H9 (cell line): ENCODE measurements around the gene BSPRY. TPM values are rescaled to one million over a fixed set of nuclear protein-coding genes. Genes with fewer than 3 reads are reported as not detected.

Source experiments
- DNase-seq: peaks from one replicate; pipeline ENCODE4 v3.0.0-alpha.2; 2017
- H2AFZ ChIP-seq: one replicate; pipeline ENCODE4 v1.6.1; 2013; ENCODE audit warnings: mild to moderate bottlenecking, low read length, control low read depth, moderate library complexity
- H2AK5ac ChIP-seq: 2 replicates; pipeline ENCODE4 v1.6.1; 2013; ENCODE audit warnings: low read length, control low read depth, mixed read lengths; ENCODE audit not compliant: insufficient read length
- H2BK120ac ChIP-seq: one replicate; pipeline ENCODE4 v1.6.1; 2013; ENCODE audit warnings: low read depth, mild to moderate bottlenecking, low read length, control low read depth, inconsistent platforms; ENCODE audit not compliant: poor library complexity, severe bottlenecking
- H2BK12ac ChIP-seq: 2 replicates; pipeline ENCODE4 v1.6.1; 2013; ENCODE audit warnings: low read length, control low read depth, mixed read lengths, low read depth; ENCODE audit not compliant: insufficient read length
- H2BK15ac ChIP-seq: 2 replicates; pipeline ENCODE4 v1.6.1; 2013; ENCODE audit warnings: low read depth, low read length, control low read depth
- H2BK20ac ChIP-seq: one replicate; pipeline ENCODE4 v1.6.1; 2013; ENCODE audit warnings: low read depth, mild to moderate bottlenecking, low read length, control low read depth, inconsistent platforms; ENCODE audit not compliant: poor library complexity, severe bottlenecking
- H2BK5ac ChIP-seq: 2 replicates; pipeline ENCODE4 v1.6.1; 2013; ENCODE audit warnings: low read length, control low read depth, mixed read lengths; ENCODE audit not compliant: insufficient read length
- H3K14ac ChIP-seq: 2 replicates; pipeline ENCODE4 v1.6.1; 2013; ENCODE audit warnings: low read length, control low read depth; ENCODE audit not compliant: insufficient read depth
- H3K18ac ChIP-seq: 2 replicates; pipeline ENCODE4 v1.6.1; 2013; ENCODE audit warnings: low read depth, mild to moderate bottlenecking, mixed read lengths, low read length, control low read depth; ENCODE audit not compliant: insufficient read length
- H3K23ac ChIP-seq: 2 replicates; pipeline ENCODE4 v1.6.1; 2013; ENCODE audit warnings: low read length, control low read depth, mixed read lengths, low read depth; ENCODE audit not compliant: insufficient read length
- H3K23me2 ChIP-seq: 2 replicates; pipeline ENCODE4 v1.6.1; 2013; ENCODE audit warnings: low read depth, mild to moderate bottlenecking, mixed read lengths, low read length, control low read depth; ENCODE audit not compliant: insufficient read length, poor library complexity, severe bottlenecking
- H3K27ac ChIP-seq: 2 replicates; pipeline ENCODE4 v1.5.1; 2013; ENCODE audit warnings: low read length, control low read depth, mixed read lengths, low read depth; ENCODE audit not compliant: insufficient read length
- H3K27me3 ChIP-seq: 2 replicates; pipeline ENCODE4 v1.6.1; 2013; ENCODE audit warnings: low read length, control low read depth, inconsistent platforms; ENCODE audit not compliant: insufficient read depth
- H3K4ac ChIP-seq: 2 replicates; pipeline ENCODE4 v1.6.1; 2013; ENCODE audit warnings: low read depth, mild to moderate bottlenecking, control low read depth, inconsistent platforms, low read length, moderate library complexity
- H3K4me1 ChIP-seq: 2 replicates; pipeline ENCODE4 v1.6.1; 2013; ENCODE audit warnings: low read length, control low read depth, inconsistent platforms; ENCODE audit not compliant: insufficient read depth
- H3K4me2 ChIP-seq: 2 replicates; pipeline ENCODE4 v1.6.1; 2013; ENCODE audit warnings: low read length, control low read depth, mixed read lengths; ENCODE audit not compliant: insufficient read length, insufficient read depth
- H3K56ac ChIP-seq: 2 replicates; pipeline ENCODE4 v1.6.1; 2013; ENCODE audit warnings: low read depth, mild to moderate bottlenecking, mixed read lengths, low read length, control low read depth; ENCODE audit not compliant: insufficient read length
- H3K79me1 ChIP-seq: 2 replicates; pipeline ENCODE4 v1.6.1; 2013; ENCODE audit warnings: low read depth, mild to moderate bottlenecking, moderate library complexity, low read length, control low read depth, inconsistent platforms; ENCODE audit not compliant: insufficient read depth, poor library complexity, severe bottlenecking
- H3K79me2 ChIP-seq: 2 replicates; pipeline ENCODE4 v1.6.1; 2013; ENCODE audit warnings: low read length, control low read depth, inconsistent platforms; ENCODE audit not compliant: insufficient read depth
- H3K9ac ChIP-seq: 2 replicates; pipeline ENCODE4 v1.6.1; 2013; ENCODE audit warnings: low read length, control low read depth, mixed read lengths; ENCODE audit not compliant: insufficient read length; ENCODE audit errors: extremely low read depth
- H3K9me3 ChIP-seq: one replicate; pipeline ENCODE4 v1.6.1; 2013; ENCODE audit warnings: low read depth, low read length, inconsistent platforms; ENCODE audit not compliant: control insufficient read depth
- H3T11ph ChIP-seq: one replicate; pipeline ENCODE4 v1.6.1; 2013; ENCODE audit warnings: mild to moderate bottlenecking, low read length, control low read depth, inconsistent platforms
- H4K20me1 ChIP-seq: one replicate; pipeline ENCODE4 v1.6.1; 2013; ENCODE audit not compliant: control insufficient read depth, insufficient read length, insufficient read depth
- H4K5ac ChIP-seq: 2 replicates; pipeline ENCODE4 v1.6.1; 2013; ENCODE audit warnings: low read depth, mild to moderate bottlenecking, mixed read lengths, low read length, control low read depth; ENCODE audit not compliant: insufficient read length
- H4K8ac ChIP-seq: replicated peaks from 2 replicates; pipeline ENCODE4 v1.6.1; 2013; ENCODE audit warnings: low read length, control low read depth, mixed read lengths, low read depth; ENCODE audit not compliant: insufficient read length
- H4K91ac ChIP-seq: 2 replicates; pipeline ENCODE4 v1.6.1; 2013; ENCODE audit warnings: low read depth, mild to moderate bottlenecking, moderate library complexity, mixed read lengths, low read length, control low read depth; ENCODE audit not compliant: insufficient read length
- H3K27ac Mint-ChIP-seq, 3 experiments: 2 replicates in 2 of 3; 3 replicates in 1 of 3; pipeline ENCODE4 v1.8.0; 2020 to 2021; ENCODE audit warnings: mixed read lengths in 3 of 3, mild to moderate bottlenecking in 1 of 3, moderate library complexity in 1 of 3
- H3K27me3 Mint-ChIP-seq: 2 replicates; pipeline ENCODE4 v1.8.0; 2021; ENCODE audit warnings: low read depth, mild to moderate bottlenecking, moderate library complexity, mixed read lengths
- H3K36me3 Mint-ChIP-seq, 3 experiments: 2 replicates in 2 of 3; 3 replicates in 1 of 3; pipeline ENCODE4 v1.8.0; 2020 to 2021; ENCODE audit warnings: low read depth in 3 of 3, mixed read lengths in 3 of 3; ENCODE audit not compliant: insufficient read depth in 1 of 3
- H3K4me1 Mint-ChIP-seq, 2 experiments: 2 replicates each; pipeline ENCODE4 v1.8.0; 2020; ENCODE audit warnings: mixed read lengths in 2 of 2
- H3K4me3 Mint-ChIP-seq, 2 experiments: 2 replicates in 1 of 2; 3 replicates in 1 of 2; pipeline ENCODE4 v1.8.0; 2020 to 2021; ENCODE audit warnings: mild to moderate bottlenecking in 2 of 2, mixed read lengths in 2 of 2, moderate library complexity in 1 of 2
- H3K9me3 Mint-ChIP-seq, 2 experiments: 2 replicates in 1 of 2; 3 replicates in 1 of 2; pipeline ENCODE4 v1.8.0; 2020; ENCODE audit warnings: mild to moderate bottlenecking in 2 of 2, mixed read lengths in 2 of 2, moderate library complexity in 1 of 2
- WGBS: extraction: QIAGEN DNeasy Blood & Tissue Kit; methylation state at CpG from one replicate; pipeline ENCODE4 v1.1.7; 2013; ENCODE audit warnings: missing lambda C conversion rate, low lambda C conversion rate, mixed read lengths; ENCODE audit not compliant: insufficient read length; ENCODE audit errors: extremely low coverage; 5-methylcytosine and 5-hydroxymethylcytosine counted together
- total RNA-seq: library from RNA; stranded (reverse); gene quantifications from 2 replicates; pipeline ENCODE4 v1.2.1, GENCODE V29; 2021
- TF ChIP-seq, protein P1 (sequence below): fragments of 200-600 bp; sonication (generic); conservative IDR thresholded peaks from 3 replicates; pipeline ENCODE4 v1.8.0; 2021; ENCODE audit warnings: antibody characterized with exemption, mild to moderate bottlenecking

Gene BSPRY
- total RNA-seq, 1 experiment from 2014 or later, result 4.5 TPM

- H4K8ac ChIP-seq, result no peak overlapping the region
- H3K27ac Mint-ChIP-seq, result peak overlapping the region in 1 of 3 experiments; percentile 96; a peak in 1 of 7 replicates
- H3K9me3 ChIP-seq, result no peaks in the 10 kb centered on the region
- H2BK12ac ChIP-seq, result no peak overlapping the region
- H3K4me2 ChIP-seq, result no peak overlapping the region
- no peaks in the 10 kb centered on the region for H3K27me3 Mint-ChIP-seq
- H2AFZ ChIP-seq, result no peak overlapping the region
- H2AK5ac ChIP-seq, result no peak overlapping the region
- no peak overlapping the region for H4K5ac ChIP-seq
- H3T11ph ChIP-seq, result no peak overlapping the region
- H3K9ac ChIP-seq, result no peak overlapping the region
- H3K4me1 ChIP-seq, result no peaks in the 10 kb centered on the region
- no peaks in the 10 kb centered on the region for H4K20me1 ChIP-seq
- H2BK20ac ChIP-seq, result no peak overlapping the region
- H3K56ac ChIP-seq, result no peak overlapping the region
- no peak overlapping the region for H4K91ac ChIP-seq
- no peak overlapping the region for H2BK15ac ChIP-seq
- H3K27ac ChIP-seq, result no peak overlapping the region
- peaks cover 0 to 23% (median 18%) of the 10 kb centered on the region in 3 experiments; a peak in 6 of 7 replicates for H3K36me3 Mint-ChIP-seq
- TF ChIP-seq, protein P1, sequence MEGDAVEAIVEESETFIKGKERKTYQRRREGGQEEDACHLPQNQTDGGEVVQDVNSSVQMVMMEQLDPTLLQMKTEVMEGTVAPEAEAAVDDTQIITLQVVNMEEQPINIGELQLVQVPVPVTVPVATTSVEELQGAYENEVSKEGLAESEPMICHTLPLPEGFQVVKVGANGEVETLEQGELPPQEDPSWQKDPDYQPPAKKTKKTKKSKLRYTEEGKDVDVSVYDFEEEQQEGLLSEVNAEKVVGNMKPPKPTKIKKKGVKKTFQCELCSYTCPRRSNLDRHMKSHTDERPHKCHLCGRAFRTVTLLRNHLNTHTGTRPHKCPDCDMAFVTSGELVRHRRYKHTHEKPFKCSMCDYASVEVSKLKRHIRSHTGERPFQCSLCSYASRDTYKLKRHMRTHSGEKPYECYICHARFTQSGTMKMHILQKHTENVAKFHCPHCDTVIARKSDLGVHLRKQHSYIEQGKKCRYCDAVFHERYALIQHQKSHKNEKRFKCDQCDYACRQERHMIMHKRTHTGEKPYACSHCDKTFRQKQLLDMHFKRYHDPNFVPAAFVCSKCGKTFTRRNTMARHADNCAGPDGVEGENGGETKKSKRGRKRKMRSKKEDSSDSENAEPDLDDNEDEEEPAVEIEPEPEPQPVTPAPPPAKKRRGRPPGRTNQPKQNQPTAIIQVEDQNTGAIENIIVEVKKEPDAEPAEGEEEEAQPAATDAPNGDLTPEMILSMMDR, result no peak
- no peak overlapping the region for H3K4ac ChIP-seq
- no peak overlapping the region for H2BK120ac ChIP-seq
- peaks cover 8 to 20% of the 10 kb centered on the region in 2 experiments for H3K4me1 Mint-ChIP-seq
- H2BK5ac ChIP-seq, result no peak overlapping the region
- no peaks in the 10 kb centered on the region for H3K27me3 ChIP-seq
- no peaks in the 10 kb centered on the region for H3K79me1 ChIP-seq
- no peak for DNase-seq
- H3K79me2 ChIP-seq, result no peaks in the 10 kb centered on the region
- H3K23ac ChIP-seq, result no peak overlapping the region
- H3K4me3 Mint-ChIP-seq, result no peak overlapping the region
- H3K18ac ChIP-seq, result no peak overlapping the region
- H3K14ac ChIP-seq, result no peak overlapping the region
- no peaks in the 10 kb centered on the region for H3K9me3 Mint-ChIP-seq
- WGBS, result no CpG with 5 or more reads among the region's 24 CpGs
- H3K23me2 ChIP-seq, result peaks cover 6% of the 10 kb centered on the region
Measured at GRCh38 chr9:113373676-113374392, 24.5 kb downstream of the BSPRY start.
